PC-3 (cell line): Measurements from ENCODE around the gene MYOCD.

ENCODE experiments used
- EZH2 ChIP-seq: fragments of 300-600 bp; sonication (generic); IDR thresholded peaks from one replicate; pipeline ENCODE4 v1.6.1; 2017; ENCODE audit warnings: antibody characterized with exemption, mild to moderate bottlenecking, low read length; ENCODE audit not compliant: unreplicated experiment
- TF ChIP-seq, protein P1 (sequence below): fragments of 300-600 bp; sonication (generic); conservative IDR thresholded peaks from 2 replicates; pipeline ENCODE4 v1.5.1; 2017; ENCODE audit warnings: antibody characterized with exemption, low read depth, mild to moderate bottlenecking, low read length

DNA sequence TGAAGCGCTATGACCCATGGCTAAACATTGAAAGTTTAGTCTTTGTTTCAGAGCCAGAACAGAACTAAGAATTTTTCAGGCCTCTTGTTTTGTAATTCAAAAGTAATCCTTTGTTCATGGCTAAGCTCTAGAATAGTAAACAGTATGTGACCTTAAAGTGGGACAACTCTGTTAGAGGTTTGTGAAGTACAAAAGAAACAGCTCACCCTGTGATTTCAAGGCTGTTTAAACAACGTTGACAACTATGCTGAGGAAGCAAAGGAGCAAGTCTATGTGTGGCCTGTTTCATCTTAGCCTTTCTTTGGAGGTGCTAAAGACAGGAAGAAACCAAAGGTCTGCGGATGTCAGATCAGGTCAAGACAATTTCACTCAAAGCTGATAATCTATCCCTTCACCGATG is 40.4 kb downstream of the MYOCD start:
- TF ChIP-seq, protein P1, sequence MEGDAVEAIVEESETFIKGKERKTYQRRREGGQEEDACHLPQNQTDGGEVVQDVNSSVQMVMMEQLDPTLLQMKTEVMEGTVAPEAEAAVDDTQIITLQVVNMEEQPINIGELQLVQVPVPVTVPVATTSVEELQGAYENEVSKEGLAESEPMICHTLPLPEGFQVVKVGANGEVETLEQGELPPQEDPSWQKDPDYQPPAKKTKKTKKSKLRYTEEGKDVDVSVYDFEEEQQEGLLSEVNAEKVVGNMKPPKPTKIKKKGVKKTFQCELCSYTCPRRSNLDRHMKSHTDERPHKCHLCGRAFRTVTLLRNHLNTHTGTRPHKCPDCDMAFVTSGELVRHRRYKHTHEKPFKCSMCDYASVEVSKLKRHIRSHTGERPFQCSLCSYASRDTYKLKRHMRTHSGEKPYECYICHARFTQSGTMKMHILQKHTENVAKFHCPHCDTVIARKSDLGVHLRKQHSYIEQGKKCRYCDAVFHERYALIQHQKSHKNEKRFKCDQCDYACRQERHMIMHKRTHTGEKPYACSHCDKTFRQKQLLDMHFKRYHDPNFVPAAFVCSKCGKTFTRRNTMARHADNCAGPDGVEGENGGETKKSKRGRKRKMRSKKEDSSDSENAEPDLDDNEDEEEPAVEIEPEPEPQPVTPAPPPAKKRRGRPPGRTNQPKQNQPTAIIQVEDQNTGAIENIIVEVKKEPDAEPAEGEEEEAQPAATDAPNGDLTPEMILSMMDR = no peak
- no peak for TF ChIP-seq EZH2
